Osteoblast (primary cell): ENCODE results near the gene INPP4B. TPM values are rescaled to one million over a fixed set of nuclear protein-coding genes. Genes with fewer than 3 reads are reported as not detected.

Source experiments
- DNase-seq: peaks from one replicate; pipeline ENCODE4 v3.0.0; 2011; ENCODE audit warnings: low spot score, mixed read lengths; ENCODE audit not compliant: insufficient read length; ENCODE audit errors: missing footprints
- H2AFZ ChIP-seq: 2 replicates; pipeline ENCODE4 v1.6.0; 2011; ENCODE audit warnings: mild to moderate bottlenecking, low read length
- H3K27ac ChIP-seq: 2 replicates; pipeline ENCODE4 v1.5.1; 2011; ENCODE audit warnings: mild to moderate bottlenecking, low read depth, low read length, moderate library complexity
- H3K27me3 ChIP-seq: 2 replicates; pipeline ENCODE4 v1.6.0; 2012; ENCODE audit warnings: mild to moderate bottlenecking, control low read depth, inconsistent platforms, low read length, moderate library complexity; ENCODE audit not compliant: insufficient read depth
- H3K36me3 ChIP-seq: 2 replicates; pipeline ENCODE4 v1.5.1; 2011; ENCODE audit warnings: mild to moderate bottlenecking, low read length, control low read depth, moderate library complexity; ENCODE audit not compliant: insufficient read depth
- H3K4me1 ChIP-seq: 2 replicates; pipeline ENCODE4 v1.5.1; 2011; ENCODE audit warnings: mild to moderate bottlenecking, low read length, control low read depth, moderate library complexity; ENCODE audit not compliant: insufficient read depth
- H3K4me2 ChIP-seq: 2 replicates; pipeline ENCODE4 v1.6.0; 2011; ENCODE audit warnings: mild to moderate bottlenecking, low read length; ENCODE audit not compliant: insufficient read depth
- H3K4me3 ChIP-seq: fragments of 200-600 bp; sonication (generic); 3 replicates; pipeline ENCODE4 v1.5.1; 2012; ENCODE audit warnings: mild to moderate bottlenecking, low read length, inconsistent platforms; ENCODE audit not compliant: insufficient read depth
- H3K79me2 ChIP-seq: 2 replicates; pipeline ENCODE4 v1.6.0; 2012; ENCODE audit warnings: mild to moderate bottlenecking, low read length, control low read depth, inconsistent platforms; ENCODE audit not compliant: insufficient read depth
- H3K9me3 ChIP-seq: 2 replicates; pipeline ENCODE4 v1.5.1; 2011; ENCODE audit warnings: low read depth, low read length, control low read depth
- H4K20me1 ChIP-seq: 2 replicates; pipeline ENCODE4 v1.6.0; 2012; ENCODE audit warnings: mild to moderate bottlenecking, low read length, control low read depth; ENCODE audit not compliant: insufficient read depth
- CTCF ChIP-seq: IDR thresholded peaks from 2 replicates; pipeline ENCODE4 v1.5.1; 2011; ENCODE audit warnings: mild to moderate bottlenecking, low read depth, low read length, moderate library complexity; ENCODE audit errors: extremely low read depth
- total RNA-seq: library from RNA; depleted of rRNA; stranded (reverse); fragments of >200 nt; gene quantifications from 2 replicates; pipeline ENCODE4 v1.2.3, GENCODE V29; 2012

Gene INPP4B
- total RNA-seq, 1 donor: 11.6 TPM

DNA sequence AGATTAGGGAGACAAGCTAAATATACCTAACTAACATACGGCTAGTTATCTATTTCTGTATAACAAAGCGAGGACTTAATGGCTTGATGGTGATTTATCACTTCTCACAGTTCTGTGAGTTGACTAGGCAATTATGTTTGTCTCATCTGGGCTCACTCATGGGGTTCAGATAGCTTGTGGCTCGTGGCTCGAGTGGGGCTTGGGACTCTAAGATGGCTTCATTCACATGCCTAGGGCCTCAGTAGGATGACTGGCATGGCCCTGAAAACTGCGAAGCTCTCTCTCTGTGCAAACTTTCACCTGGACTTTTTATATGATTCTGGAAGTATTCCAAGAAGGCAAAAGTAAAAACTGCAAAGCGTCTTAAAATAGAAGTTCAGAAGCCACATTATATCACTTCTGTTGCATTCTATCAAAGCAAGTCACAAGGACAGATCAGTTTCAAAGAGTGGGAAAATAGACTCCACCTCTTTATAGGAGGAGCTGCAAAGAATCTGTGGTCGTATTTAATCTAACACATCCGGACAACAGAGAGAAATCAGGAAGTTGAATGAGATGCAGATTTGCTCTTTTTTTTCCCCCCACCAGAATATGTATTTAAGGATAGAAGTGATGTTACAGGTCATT is 491.2 kb downstream of the INPP4B start:
- no peak for DNase-seq
- Histone ChIP-seq H3K4me2 (no peak overlapping the region), H3K4me3 (no peak overlapping the region), H3K27me3 (no peaks in the 10 kb centered on the region), H2AFZ (no peak overlapping the region), H3K9me3 (no peaks in the 10 kb centered on the region), H4K20me1 (no peaks in the 10 kb centered on the region), H3K27ac (no peak overlapping the region), H3K79me2 (peaks cover 43% of the 10 kb centered on the region), H3K36me3 (no peaks in the 10 kb centered on the region), H3K4me1 (peaks cover 16% of the 10 kb centered on the region)
- no peak for TF ChIP-seq CTCF

- Histone ChIP-seq H3K9me3 (no peaks in the 10 kb centered on the region), H3K36me3 (no peaks in the 10 kb centered on the region), H3K27me3 (no peaks in the 10 kb centered on the region), H2AFZ (no peak overlapping the region), H3K27ac (no peak overlapping the region), H3K79me2 (peaks cover 48% of the 10 kb centered on the region), H3K4me3 (no peak overlapping the region), H3K4me1 (peaks cover 16% of the 10 kb centered on the region), H4K20me1 (no peaks in the 10 kb centered on the region), H3K4me2 (no peak overlapping the region)
- no peak for TF ChIP-seq CTCF
- DNase-seq: no peak
Observed at GRCh38 chr4:142354041-142354440, 492.1 kb downstream of the INPP4B start.

- Histone ChIP-seq H3K27me3 (no peaks in the 10 kb centered on the region), H3K9me3 (no peaks in the 10 kb centered on the region), H3K4me3 (peak overlapping the region; percentile 41), H3K4me2 (peak overlapping the region; percentile 66), H3K79me2 (peaks cover 52% of the 10 kb centered on the region), H2AFZ (peak overlapping the region; percentile 67), H3K4me1 (peaks cover 16% of the 10 kb centered on the region), H4K20me1 (no peaks in the 10 kb centered on the region), H3K27ac (no peak overlapping the region), H3K36me3 (no peaks in the 10 kb centered on the region)
- peak; percentile 8 for DNase-seq
- TF ChIP-seq CTCF: peak; percentile 89
Observed at GRCh38 chr4:142353149-142353738, 492.9 kb downstream of the INPP4B start.

DNA sequence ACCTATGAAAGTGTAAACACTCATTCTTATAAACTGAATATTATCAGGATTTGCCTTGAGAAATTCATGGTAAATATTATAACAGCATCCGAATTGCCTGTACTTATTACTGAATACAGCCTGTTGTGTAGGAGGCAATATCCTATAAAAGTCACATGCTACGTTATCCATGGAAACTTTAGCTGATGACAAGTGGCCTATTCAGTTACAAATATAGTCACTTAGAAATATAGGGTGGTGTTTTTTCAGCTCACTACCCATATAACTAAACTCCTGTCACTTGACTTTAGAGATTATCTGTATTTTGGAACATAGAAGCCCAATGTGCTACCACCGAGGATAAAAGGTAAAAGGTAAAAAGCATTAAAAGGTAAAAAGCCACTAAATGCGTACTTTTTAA is 493.4 kb downstream of the INPP4B start:
- H4K20me1 ChIP-seq: no peaks in the 10 kb centered on the region
- no peak overlapping the region for H3K27ac ChIP-seq
- H3K36me3 ChIP-seq: no peaks in the 10 kb centered on the region
- H3K9me3 ChIP-seq: no peaks in the 10 kb centered on the region
- peak overlapping the region; percentile 66 for H3K4me2 ChIP-seq
- H2AFZ ChIP-seq: peak overlapping the region; percentile 67
- peak overlapping the region; percentile 41 for H3K4me3 ChIP-seq
- no peak for DNase-seq
- TF ChIP-seq CTCF: no peak
- H3K4me1 ChIP-seq: peaks cover 16% of the 10 kb centered on the region
- no peaks in the 10 kb centered on the region for H3K27me3 ChIP-seq
- H3K79me2 ChIP-seq: peaks cover 57% of the 10 kb centered on the region
